OCI-LY1 (cell line): Measurements from ENCODE around the gene MT1A.

Experiments
- CTCF ChIP-seq: fragments of 200-600 bp; sonication (generic), shearing (Covaris generic); IDR thresholded peaks from 2 replicates; pipeline ENCODE4 v1.5.1; 2017; ENCODE audit warnings: mild to moderate bottlenecking, antibody characterized with exemption, low read length, moderate library complexity, mixed read lengths
- EZH2 ChIP-seq: fragments of 200-600 bp; sonication (generic), shearing (Covaris generic); IDR thresholded peaks from 2 replicates; pipeline ENCODE4 v1.8.0; 2017; ENCODE audit warnings: borderline replicate concordance, mixed run types, mild to moderate bottlenecking, antibody characterized with exemption, low read length, moderate library complexity, mixed read lengths

- no peak for TF ChIP-seq CTCF
- TF ChIP-seq EZH2 = no peak
Measured at GRCh38 chr16:56605475-56605874, 33.0 kb upstream of the MT1A start.
